NT2/D1 (cell line): ENCODE measurements around the gene INO80E.

Experiments
- DNase-seq: peaks from one replicate; pipeline ENCODE4 v3.0.0-alpha.2; 2011; ENCODE audit warnings: low read depth, low spot score
- H3K27me3 ChIP-seq: 2 replicates; pipeline ENCODE4 v1.6.0; 2011; ENCODE audit warnings: mild to moderate bottlenecking; ENCODE audit not compliant: insufficient read length, insufficient read depth
- H3K36me3 ChIP-seq: 2 replicates; pipeline ENCODE4 v1.6.1; 2011; ENCODE audit warnings: mild to moderate bottlenecking, low read length, mixed read lengths; ENCODE audit not compliant: insufficient read depth, insufficient read length
- H3K4me1 ChIP-seq: 2 replicates; pipeline ENCODE4 v1.5.1; 2011; ENCODE audit not compliant: insufficient read depth, insufficient read length
- H3K4me3 ChIP-seq: 2 replicates; pipeline ENCODE4 v1.5.1; 2011; ENCODE audit warnings: low read depth; ENCODE audit not compliant: insufficient read length
- H3K9ac ChIP-seq: 2 replicates; pipeline ENCODE4 v1.6.0; 2011; ENCODE audit warnings: low read depth; ENCODE audit not compliant: insufficient read length
- H3K9me3 ChIP-seq: 2 replicates; pipeline ENCODE4 v1.5.1; 2011; ENCODE audit warnings: mild to moderate bottlenecking, low read length; ENCODE audit not compliant: insufficient read depth
- SUZ12 ChIP-seq: IDR thresholded peaks from 2 replicates; pipeline ENCODE4 v1.6.1; 2011; ENCODE audit not compliant: insufficient read length, insufficient read depth; ENCODE audit errors: extremely low read depth
- YY1 ChIP-seq: IDR thresholded peaks from 2 replicates; pipeline ENCODE4 v1.6.1; 2011; ENCODE audit not compliant: insufficient read length, insufficient read depth
- ZNF274 ChIP-seq: IDR thresholded peaks from 2 replicates; pipeline ENCODE4 v1.6.1; 2011; ENCODE audit warnings: mild to moderate bottlenecking, low read depth, low read length

INO80E gene

DNA sequence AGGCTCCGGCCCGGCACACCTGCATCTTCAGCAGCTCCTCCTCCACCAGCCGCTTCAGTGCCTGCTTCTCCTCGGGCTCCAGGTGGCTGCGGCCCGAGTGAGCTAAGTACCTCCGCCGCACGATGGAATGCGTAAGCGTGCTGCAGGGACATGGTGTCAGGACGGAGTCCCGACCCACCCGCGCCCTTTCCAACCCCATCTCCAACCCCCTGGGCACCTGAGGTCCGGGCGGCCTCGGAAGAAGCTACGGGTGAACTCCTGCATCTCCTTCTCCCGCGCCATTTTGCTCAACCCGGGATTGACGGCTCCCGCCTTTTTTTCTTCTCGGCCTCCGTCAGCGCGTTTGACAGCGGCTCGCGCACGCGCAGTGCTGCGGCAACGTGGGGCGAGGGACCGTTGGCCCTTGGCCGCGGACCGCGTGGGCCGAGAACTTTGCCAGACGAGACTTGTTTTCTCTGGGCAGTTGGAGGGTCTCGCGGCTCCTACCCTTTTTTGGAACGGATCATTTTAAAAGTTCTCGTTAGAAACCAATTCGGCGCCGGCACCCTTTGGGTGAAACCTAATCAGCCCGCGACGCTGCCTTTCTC, 624 bp upstream of the INO80E start, which contains the start of gene HIRIP3:
TSS of gene HIRIP3 (minus strand) at position 294 of the 587 bp plus-strand sequence. CDS start at position 282, 12 bp downstream.
- TF ChIP-seq YY1 (peak; percentile 36), SUZ12 (no peak)
- no peaks in the 10 kb centered on the region for H3K27me3 ChIP-seq
- peaks cover 14% of the 10 kb centered on the region for H3K4me1 ChIP-seq
- peak; percentile 59 for DNase-seq
- H3K9me3 ChIP-seq, result no peaks in the 10 kb centered on the region
- H3K9ac ChIP-seq, result peak within 1 kb of the TSS; percentile 97
- H3K4me3 ChIP-seq, result peak within 1 kb of the TSS; percentile 84
- peaks cover 69% of the 10 kb centered on the region for H3K36me3 ChIP-seq

DNA sequence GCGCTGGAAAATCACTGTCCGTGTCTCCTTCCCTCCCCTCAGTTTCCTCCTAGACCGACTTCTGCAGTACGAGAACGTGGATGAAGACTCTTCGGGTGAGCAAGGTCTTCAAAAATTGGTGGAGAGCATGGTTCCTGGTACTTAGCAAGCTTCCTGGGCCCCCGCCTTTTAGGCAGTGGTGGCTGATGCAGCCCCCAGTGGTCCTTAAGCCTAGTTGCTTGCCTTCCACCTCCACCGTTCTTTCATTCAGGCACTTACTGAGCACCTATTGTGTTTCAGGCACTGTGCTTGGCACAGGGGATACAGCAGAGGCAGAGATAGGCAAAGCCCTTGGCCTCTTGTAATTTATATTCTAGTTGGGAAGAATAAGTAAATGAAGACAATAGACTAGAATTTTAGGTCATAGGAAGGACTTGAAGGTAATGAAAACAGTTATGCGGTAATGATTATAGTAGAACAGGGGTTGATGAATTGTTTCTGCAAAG, 767 bp downstream of the INO80E start:
- Histone ChIP-seq H3K9ac (peak overlapping the region; percentile 91), H3K4me1 (peaks cover 14% of the 10 kb centered on the region), H3K36me3 (peaks cover 71% of the 10 kb centered on the region), H3K27me3 (no peaks in the 10 kb centered on the region), H3K4me3 (peak overlapping the region; percentile 84), H3K9me3 (no peaks in the 10 kb centered on the region)
- no peak for TF ChIP-seq YY1
- TF ChIP-seq SUZ12, result no peak
- no peak for TF ChIP-seq ZNF274
- DNase-seq, result no peak

DNA sequence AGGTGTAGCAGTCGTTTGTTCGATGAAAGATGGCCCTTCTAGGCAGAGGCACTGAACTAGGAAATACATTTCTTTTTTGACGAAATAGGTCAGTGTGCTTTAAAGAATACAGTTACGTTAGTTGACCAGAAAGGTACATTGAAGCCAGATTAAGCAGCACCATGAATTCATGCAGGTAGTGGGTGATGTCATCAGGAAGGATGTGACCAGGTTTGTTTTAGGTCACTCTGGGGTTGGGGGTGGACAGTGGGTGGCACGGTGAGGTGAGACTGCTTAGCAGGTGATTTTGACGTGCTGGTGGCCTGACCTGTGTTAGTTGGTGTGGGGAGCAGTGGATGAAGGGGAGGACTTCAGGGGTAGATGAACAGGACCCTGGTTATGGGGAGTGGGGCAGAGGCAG, 3.6 kb downstream of the INO80E start:
- Histone ChIP-seq H3K4me3 (no peak overlapping the region), H3K9ac (no peak overlapping the region)

DNA sequence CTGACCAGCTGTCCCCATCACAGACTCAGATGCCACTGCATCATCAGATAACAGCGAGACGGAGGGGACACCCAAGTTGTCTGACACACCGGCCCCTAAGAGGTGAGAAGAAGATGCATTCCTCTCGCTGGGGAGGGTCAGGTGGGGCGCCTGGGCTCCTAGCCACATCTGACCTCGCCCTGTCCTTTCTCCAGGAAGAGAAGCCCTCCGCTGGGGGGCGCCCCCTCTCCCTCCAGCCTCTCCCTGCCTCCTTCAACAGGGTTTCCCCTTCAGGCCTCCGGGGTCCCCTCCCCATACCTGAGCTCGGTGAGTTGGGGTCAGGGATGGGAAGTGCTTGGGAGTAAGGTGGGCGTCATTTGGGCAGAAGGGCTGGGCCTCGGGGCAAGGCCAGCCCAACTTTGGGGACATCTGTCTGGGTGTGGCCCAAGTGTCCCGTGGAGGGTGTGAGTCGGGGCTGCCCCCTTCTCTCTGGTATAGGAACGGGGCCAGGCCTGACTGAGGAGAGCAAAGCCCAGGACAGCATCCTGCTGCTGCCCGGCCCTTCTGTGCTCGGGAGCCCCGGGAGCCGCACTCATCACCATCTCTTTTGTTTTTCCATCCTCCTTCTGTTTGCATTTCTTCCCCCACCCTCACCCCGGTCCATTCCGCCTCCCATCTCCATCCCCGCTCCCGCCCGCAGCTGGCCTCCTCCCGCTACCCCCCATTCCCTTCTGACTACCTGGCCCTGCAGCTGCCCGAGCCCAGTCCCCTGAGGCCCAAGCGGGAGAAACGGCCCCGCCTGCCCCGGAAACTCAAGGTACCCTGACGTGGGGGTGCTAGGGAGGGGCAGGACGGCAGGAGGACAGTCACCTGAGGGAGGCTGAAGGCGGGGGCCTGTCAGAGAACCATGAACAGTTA, 4.9 kb downstream of the INO80E start:
- Histone ChIP-seq H3K27me3 (no peaks in the 10 kb centered on the region), H3K4me3 (no peak overlapping the region), H3K36me3 (peaks cover 85% of the 10 kb centered on the region), H3K4me1 (peaks cover 14% of the 10 kb centered on the region), H3K9me3 (no peaks in the 10 kb centered on the region), H3K9ac (no peak overlapping the region)
- DNase-seq, result no peak
- TF ChIP-seq ZNF274 (no peak), SUZ12 (no peak), YY1 (no peak)

More for the DNA sequence above, 3.6 kb downstream of the INO80E start:
- Histone ChIP-seq H3K4me1 (peaks cover 8% of the 10 kb centered on the region), H3K27me3 (no peaks in the 10 kb centered on the region), H3K9me3 (no peaks in the 10 kb centered on the region), H3K36me3 (peaks cover 72% of the 10 kb centered on the region)
- TF ChIP-seq SUZ12, result no peak
- DNase-seq, result no peak

DNA sequence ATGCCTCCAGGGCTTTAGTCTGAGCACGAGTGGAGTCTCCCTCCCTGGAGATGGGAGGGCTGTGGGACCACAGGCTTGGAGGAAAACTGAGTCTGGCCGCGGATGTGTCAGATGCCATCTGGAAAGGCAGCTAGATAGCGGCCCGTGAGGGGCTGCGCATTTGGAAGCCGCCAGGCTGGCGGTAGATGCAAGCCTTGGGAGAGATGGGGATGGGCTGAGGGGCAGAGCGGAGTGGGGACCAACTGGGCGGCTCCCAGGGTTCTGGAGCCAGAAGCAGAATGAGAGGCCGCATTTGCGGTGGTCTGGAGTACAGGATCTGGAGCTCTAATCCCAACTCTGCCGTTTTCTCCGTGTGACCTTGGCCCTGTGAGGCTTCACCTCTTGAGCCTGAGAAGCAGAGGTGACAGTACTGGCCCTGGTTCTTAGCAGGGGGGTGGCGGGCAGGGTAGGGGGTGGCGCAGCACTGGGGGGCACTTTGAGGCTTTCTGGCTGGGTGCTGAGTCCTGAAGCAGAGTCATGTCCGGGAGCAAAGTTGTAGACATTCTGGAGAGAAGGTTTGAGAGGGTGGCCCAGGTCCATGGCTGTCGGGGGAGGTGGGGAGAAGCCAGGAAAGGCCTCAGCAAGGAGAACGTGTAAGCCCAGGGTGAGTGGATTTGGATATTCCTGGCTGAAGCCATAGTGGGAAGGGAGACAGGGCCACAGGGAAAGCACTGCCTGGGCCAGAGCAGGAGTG, 6.7 kb downstream of the INO80E start:
- H3K27me3 ChIP-seq, result no peaks in the 10 kb centered on the region
- H3K36me3 ChIP-seq, result peaks cover 90% of the 10 kb centered on the region
- TF ChIP-seq SUZ12 (no peak), ZNF274 (no peak), YY1 (no peak)
- H3K9me3 ChIP-seq, result no peaks in the 10 kb centered on the region
- no peak for DNase-seq
- peaks cover 14% of the 10 kb centered on the region for H3K4me1 ChIP-seq
- H3K4me3 ChIP-seq, result no peak overlapping the region
- H3K9ac ChIP-seq, result peak overlapping the region; percentile 21

DNA sequence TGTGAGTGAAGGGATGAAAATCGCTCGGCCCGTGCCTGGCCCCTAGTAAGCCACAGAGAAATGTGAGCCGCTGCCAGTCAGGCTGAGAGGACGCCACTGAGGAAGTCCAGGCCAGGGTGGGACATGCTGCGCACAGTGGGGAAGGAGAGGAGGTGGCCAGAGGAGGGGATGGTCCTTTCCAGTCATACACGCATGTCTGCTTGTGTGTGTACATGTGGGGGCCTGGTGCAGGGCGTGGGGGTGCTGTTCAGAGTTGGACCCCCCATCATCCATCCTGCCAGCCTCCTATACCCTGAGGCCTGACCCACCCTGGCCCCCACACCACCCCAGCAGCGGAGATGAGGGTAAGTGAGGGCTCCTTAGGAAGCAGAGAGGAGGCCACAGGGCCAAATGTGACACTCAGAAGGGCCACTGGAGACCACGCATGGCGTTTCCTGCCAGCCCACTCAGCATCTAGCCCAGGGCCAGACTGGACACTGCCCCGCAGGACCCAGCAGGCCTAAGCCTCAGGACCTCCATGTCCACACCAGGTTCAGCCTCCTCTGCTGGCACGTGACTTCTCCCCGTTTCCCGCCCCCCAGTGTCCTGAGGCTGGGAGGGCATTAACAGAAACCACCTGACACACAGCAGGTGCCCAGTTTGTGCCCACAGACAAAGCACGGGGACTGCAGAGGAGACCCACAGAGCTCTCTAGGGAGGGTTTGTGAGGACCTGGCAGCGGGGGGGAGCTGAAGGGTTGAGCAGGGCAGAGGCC, 7.8 kb downstream of the INO80E start:
- Histone ChIP-seq H3K4me1 (peaks cover 14% of the 10 kb centered on the region), H3K4me3 (no peak overlapping the region)
- TF ChIP-seq YY1 (no peak), ZNF274 (no peak), SUZ12 (no peak)

More for the DNA sequence above, 7.8 kb downstream of the INO80E start:
- Histone ChIP-seq H3K36me3 (peaks cover 83% of the 10 kb centered on the region), H3K27me3 (no peaks in the 10 kb centered on the region), H3K9me3 (no peaks in the 10 kb centered on the region), H3K9ac (no peak overlapping the region)
- no peak for DNase-seq
